Vagina (tissue), 2 donors: Measurements from ENCODE around the gene UBA7.

ENCODE experiments used
- POLR2A ChIP-seq, 2 donors: fragments of 450-650 bp; IDR thresholded peaks; one replicate each; pipeline ENCODE4 v1.6.1; 2017; ENCODE audit warnings: antibody characterized with exemption in 2 of 2, mild to moderate bottlenecking in 2 of 2, moderate library complexity in 2 of 2
- POLR2AphosphoS5 ChIP-seq, 2 donors: sonication (generic); formaldehyde crosslinking; IDR thresholded peaks; one replicate each; pipeline ENCODE4 v1.9.0; 2017; ENCODE audit warnings: antibody characterized with exemption in 2 of 2, mild to moderate bottlenecking in 2 of 2, low read depth in 1 of 2; ENCODE audit not compliant: insufficient read depth in 1 of 2
- TF ChIP-seq, protein P1 (sequence below), 3 experiments: fragments of 450-650 bp in 2 of 3; fragments of 200-600 bp in 1 of 3; sonication (generic) in 1 of 3; IDR thresholded peaks; one replicate each; pipeline ENCODE4 v1.5.1; 2017 to 2019; ENCODE audit warnings: antibody characterized with exemption in 3 of 3, mild to moderate bottlenecking in 2 of 3, moderate library complexity in 2 of 3

DNA sequence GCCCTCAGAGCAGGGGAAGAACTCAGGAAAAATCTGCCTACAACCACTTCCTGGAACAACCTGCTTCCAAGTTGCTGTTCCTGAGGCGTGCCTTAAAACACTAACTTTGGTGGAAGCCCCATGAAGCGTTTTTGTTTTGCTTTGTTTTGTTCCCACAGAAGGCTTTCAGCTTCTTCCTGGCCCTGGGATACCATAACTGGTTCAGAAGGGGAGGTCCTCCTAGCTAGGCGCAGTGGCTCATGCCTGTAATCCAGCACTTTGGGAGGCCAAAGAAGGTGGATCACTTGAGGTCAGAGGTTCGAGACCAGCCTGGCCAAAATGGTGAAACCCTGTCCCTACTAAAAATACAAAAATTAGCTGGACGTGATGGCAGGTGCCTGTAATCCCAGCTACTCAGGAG is 26.2 kb downstream of the UBA7 start:
- TF ChIP-seq, protein P1, sequence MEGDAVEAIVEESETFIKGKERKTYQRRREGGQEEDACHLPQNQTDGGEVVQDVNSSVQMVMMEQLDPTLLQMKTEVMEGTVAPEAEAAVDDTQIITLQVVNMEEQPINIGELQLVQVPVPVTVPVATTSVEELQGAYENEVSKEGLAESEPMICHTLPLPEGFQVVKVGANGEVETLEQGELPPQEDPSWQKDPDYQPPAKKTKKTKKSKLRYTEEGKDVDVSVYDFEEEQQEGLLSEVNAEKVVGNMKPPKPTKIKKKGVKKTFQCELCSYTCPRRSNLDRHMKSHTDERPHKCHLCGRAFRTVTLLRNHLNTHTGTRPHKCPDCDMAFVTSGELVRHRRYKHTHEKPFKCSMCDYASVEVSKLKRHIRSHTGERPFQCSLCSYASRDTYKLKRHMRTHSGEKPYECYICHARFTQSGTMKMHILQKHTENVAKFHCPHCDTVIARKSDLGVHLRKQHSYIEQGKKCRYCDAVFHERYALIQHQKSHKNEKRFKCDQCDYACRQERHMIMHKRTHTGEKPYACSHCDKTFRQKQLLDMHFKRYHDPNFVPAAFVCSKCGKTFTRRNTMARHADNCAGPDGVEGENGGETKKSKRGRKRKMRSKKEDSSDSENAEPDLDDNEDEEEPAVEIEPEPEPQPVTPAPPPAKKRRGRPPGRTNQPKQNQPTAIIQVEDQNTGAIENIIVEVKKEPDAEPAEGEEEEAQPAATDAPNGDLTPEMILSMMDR (IDR thresholded peaks at IDR 0.05) = no peak
- TF ChIP-seq POLR2A (IDR thresholded peaks at IDR 0.05) (no peak), POLR2AphosphoS5 (IDR thresholded peaks at IDR 0.05; ENCODE audit: insufficient read depth in 1 of 2, low read depth in 1 of 2) (no peak)
